ENCODE data around the gene GPR78.
"Not testable (repeated sequence)": the region's sequence is repeated elsewhere in the genome, so short reads cannot be mapped to it uniquely, and the experiment has no call there.

The GPR78 gene

DNA sequence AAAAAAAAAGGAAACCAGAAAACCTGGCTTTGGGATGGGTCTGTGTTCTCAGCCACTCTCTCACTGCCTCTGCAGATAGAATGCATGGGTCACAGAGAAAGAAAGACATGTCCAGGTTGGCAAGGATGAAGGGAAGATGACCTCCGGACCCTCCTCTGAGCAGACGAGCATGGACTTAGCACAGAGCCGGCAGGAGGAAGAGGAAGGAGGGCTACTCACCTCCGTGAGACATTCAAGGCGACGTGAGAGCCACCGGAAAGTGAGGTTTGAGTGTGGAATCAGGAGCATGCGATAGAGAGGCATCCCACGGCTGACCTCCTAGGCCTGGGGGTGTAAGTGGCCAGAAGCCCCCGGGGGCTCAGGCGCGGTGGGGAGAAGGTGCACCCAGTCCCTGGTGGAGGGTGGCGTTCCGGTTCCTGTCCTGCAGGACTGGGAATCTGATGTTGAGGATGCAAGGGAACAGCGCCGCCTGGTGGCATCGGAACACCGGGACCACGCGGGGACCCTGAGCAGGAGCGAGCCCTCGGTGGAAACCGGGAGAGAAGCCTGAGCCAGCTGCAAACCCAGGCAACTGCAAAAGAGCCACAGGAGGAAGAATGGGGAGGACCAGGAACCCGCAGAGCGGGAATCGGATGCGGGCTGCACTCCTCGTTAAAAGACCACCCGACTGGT, 44.5 kb downstream of the GPR78 start:
- not testable (repeated sequence) for H2AFZ ChIP-seq (ENCODE audit: insufficient read depth, low read length, poor library complexity); H3K18ac ChIP-seq (ENCODE audit: low read length); H3K23ac ChIP-seq (ENCODE audit: low read length); H3K79me1 ChIP-seq (ENCODE audit: low read length); H4K12ac ChIP-seq (ENCODE audit: low read depth, low read length); H4K91ac ChIP-seq (ENCODE audit: low read depth, low read length); H3K4me2 ChIP-seq (ENCODE audit: low read length); H3K14ac ChIP-seq (ENCODE audit: low read length); H2BK120ac ChIP-seq (ENCODE audit: insufficient read depth, low read length, poor library complexity); H3K4me3 ChIP-seq (ENCODE audit: low read depth, low read length); H3K27me3 ChIP-seq (ENCODE audit: insufficient read depth, low read length); H3K79me2 ChIP-seq (ENCODE audit: control insufficient read depth, insufficient read depth, low read length, poor library complexity); H3K36me3 ChIP-seq (ENCODE audit: control insufficient read depth in 1 of 2, insufficient read depth in 2 of 2, low read length in 2 of 2); H3K4me1 ChIP-seq (ENCODE audit: control insufficient read depth in 1 of 2, insufficient read depth in 2 of 2, low read length in 2 of 2); H2AK5ac ChIP-seq (ENCODE audit: low read length); H3K9me3 ChIP-seq (ENCODE audit: insufficient read depth, low read depth, low read length); DNase-seq; H4K8ac ChIP-seq (ENCODE audit: low read depth, low read length); H2BK5ac ChIP-seq (ENCODE audit: low read depth, low read length, poor library complexity); H3K4ac ChIP-seq (ENCODE audit: low read depth, low read length); H3K27ac ChIP-seq (ENCODE audit: low read depth, low read length); H3K9ac ChIP-seq (ENCODE audit: low read length); H2BK12ac ChIP-seq (ENCODE audit: low read length)
- WGBS (ENCODE audit: extremely low coverage, insufficient coverage, insufficient read length), result no CpG with 5 or more reads among the region's 29 CpGs

DNA sequence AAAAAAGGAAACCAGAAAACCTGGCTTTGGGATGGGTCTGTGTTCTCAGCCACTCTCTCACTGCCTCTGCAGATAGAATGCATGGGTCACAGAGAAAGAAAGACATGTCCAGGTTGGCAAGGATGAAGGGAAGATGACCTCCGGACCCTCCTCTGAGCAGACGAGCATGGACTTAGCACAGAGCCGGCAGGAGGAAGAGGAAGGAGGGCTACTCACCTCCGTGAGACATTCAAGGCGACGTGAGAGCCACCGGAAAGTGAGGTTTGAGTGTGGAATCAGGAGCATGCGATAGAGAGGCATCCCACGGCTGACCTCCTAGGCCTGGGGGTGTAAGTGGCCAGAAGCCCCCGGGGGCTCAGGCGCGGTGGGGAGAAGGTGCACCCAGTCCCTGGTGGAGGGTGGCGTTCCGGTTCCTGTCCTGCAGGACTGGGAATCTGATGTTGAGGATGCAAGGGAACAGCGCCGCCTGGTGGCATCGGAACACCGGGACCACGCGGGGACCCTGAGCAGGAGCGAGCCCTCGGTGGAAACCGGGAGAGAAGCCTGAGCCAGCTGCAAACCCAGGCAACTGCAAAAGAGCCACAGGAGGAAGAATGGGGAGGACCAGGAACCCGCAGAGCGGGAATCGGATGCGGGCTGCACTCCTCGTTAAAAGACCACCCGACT, 50.2 kb downstream of the GPR78 start:
- not testable (repeated sequence) for H3K18ac ChIP-seq (ENCODE audit: low read length); H4K12ac ChIP-seq (ENCODE audit: low read depth, low read length); H2BK12ac ChIP-seq (ENCODE audit: low read length); H3K79me1 ChIP-seq (ENCODE audit: low read length); H3K4ac ChIP-seq (ENCODE audit: low read depth, low read length); H2AK5ac ChIP-seq (ENCODE audit: low read length); H3K14ac ChIP-seq (ENCODE audit: low read length); H3K4me2 ChIP-seq (ENCODE audit: low read length); H3K23ac ChIP-seq (ENCODE audit: low read length); H3K9me3 ChIP-seq (ENCODE audit: insufficient read depth, low read depth, low read length); H3K4me3 ChIP-seq (ENCODE audit: low read depth, low read length); H3K36me3 ChIP-seq (ENCODE audit: control insufficient read depth in 1 of 2, insufficient read depth in 2 of 2, low read length in 2 of 2); H3K27me3 ChIP-seq (ENCODE audit: insufficient read depth, low read length); H2AFZ ChIP-seq (ENCODE audit: insufficient read depth, low read length, poor library complexity); H3K4me1 ChIP-seq (ENCODE audit: control insufficient read depth in 1 of 2, insufficient read depth in 2 of 2, low read length in 2 of 2); DNase-seq; H3K79me2 ChIP-seq (ENCODE audit: control insufficient read depth, insufficient read depth, low read length, poor library complexity); H2BK5ac ChIP-seq (ENCODE audit: low read depth, low read length, poor library complexity); H2BK120ac ChIP-seq (ENCODE audit: insufficient read depth, low read length, poor library complexity); H4K8ac ChIP-seq (ENCODE audit: low read depth, low read length); H3K27ac ChIP-seq (ENCODE audit: low read depth, low read length); H3K9ac ChIP-seq (ENCODE audit: low read length); H4K91ac ChIP-seq (ENCODE audit: low read depth, low read length)
- no CpG with 5 or more reads among the region's 29 CpGs for WGBS (ENCODE audit: extremely low coverage, insufficient coverage, insufficient read length)

DNA sequence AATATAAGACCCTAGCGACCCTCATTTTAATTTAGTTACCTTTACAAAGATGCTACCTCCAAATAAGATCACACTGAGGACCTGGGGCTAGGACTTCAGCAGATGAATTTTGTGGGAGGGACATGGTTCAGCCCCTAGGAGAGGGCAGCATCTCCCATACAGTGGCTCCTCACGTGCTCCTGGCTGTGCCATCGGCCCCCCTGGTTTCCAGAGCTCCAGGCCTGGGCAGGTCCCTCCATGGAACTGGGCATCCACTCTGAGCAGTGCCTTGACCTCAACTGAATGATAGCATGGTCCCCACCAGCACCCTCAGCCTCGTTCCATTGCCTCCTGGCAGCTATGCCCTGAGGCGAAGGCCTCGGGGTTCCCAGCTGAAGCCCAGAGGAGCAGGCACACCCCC, 51.7 kb downstream of the GPR78 start:
- no CpG with 5 or more reads among the region's 6 CpGs for WGBS (ENCODE audit: extremely low coverage, insufficient coverage, insufficient read length)
- not testable (repeated sequence) for H3K9me3 ChIP-seq (ENCODE audit: insufficient read depth, low read depth, low read length)

DNA sequence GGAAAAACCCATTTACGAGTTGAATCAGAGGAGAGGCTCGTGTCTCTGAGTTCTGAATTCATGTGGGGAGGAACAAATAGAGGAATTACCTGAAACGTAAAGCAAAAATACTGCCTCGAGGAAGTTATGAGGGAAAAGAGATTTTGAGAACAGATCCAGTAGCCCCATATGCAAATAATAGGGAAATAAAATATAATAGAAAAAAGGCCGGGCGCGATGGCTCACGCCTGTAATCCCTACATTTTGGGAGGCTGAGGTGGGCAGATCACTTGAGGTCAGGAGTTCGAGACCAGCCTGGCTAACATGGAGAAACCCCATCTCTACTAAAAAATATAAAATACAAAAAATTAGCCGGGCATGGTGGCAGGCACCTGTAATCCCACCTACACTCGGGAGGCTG, 54.6 kb downstream of the GPR78 start:
- H3K4me3 ChIP-seq (ENCODE audit: low read depth, low read length); H2AK5ac ChIP-seq (ENCODE audit: low read length); H3K27ac ChIP-seq (ENCODE audit: low read depth, low read length); H2BK5ac ChIP-seq (ENCODE audit: low read depth, low read length, poor library complexity); H3K79me2 ChIP-seq (ENCODE audit: control insufficient read depth, insufficient read depth, low read length, poor library complexity); H3K36me3 ChIP-seq (ENCODE audit: control insufficient read depth in 1 of 2, insufficient read depth in 2 of 2, low read length in 2 of 2); H3K4me2 ChIP-seq (ENCODE audit: low read length); H4K8ac ChIP-seq (ENCODE audit: low read depth, low read length); H2BK12ac ChIP-seq (ENCODE audit: low read length); H3K4me1 ChIP-seq (ENCODE audit: control insufficient read depth in 1 of 2, insufficient read depth in 2 of 2, low read length in 2 of 2); DNase-seq; H3K27me3 ChIP-seq (ENCODE audit: insufficient read depth, low read length); H3K9ac ChIP-seq (ENCODE audit: low read length); H4K91ac ChIP-seq (ENCODE audit: low read depth, low read length); H2BK120ac ChIP-seq (ENCODE audit: insufficient read depth, low read length, poor library complexity); H3K18ac ChIP-seq (ENCODE audit: low read length); H2AFZ ChIP-seq (ENCODE audit: insufficient read depth, low read length, poor library complexity); H3K79me1 ChIP-seq (ENCODE audit: low read length); H3K9me3 ChIP-seq (ENCODE audit: insufficient read depth, low read depth, low read length); H3K23ac ChIP-seq (ENCODE audit: low read length); H4K12ac ChIP-seq (ENCODE audit: low read depth, low read length); H3K14ac ChIP-seq (ENCODE audit: low read length); H3K4ac ChIP-seq (ENCODE audit: low read depth, low read length): not testable (repeated sequence)
- WGBS (ENCODE audit: extremely low coverage, insufficient coverage, insufficient read length), result no CpG with 5 or more reads among the region's 11 CpGs

More for the DNA sequence above, 51.7 kb downstream of the GPR78 start:
- H3K9ac ChIP-seq (ENCODE audit: low read length); H4K12ac ChIP-seq (ENCODE audit: low read depth, low read length); H3K23ac ChIP-seq (ENCODE audit: low read length); H4K91ac ChIP-seq (ENCODE audit: low read depth, low read length); H2AFZ ChIP-seq (ENCODE audit: insufficient read depth, low read length, poor library complexity); H3K36me3 ChIP-seq (ENCODE audit: control insufficient read depth in 1 of 2, insufficient read depth in 2 of 2, low read length in 2 of 2); H3K79me1 ChIP-seq (ENCODE audit: low read length); H3K4me2 ChIP-seq (ENCODE audit: low read length); H3K4me1 ChIP-seq (ENCODE audit: control insufficient read depth in 1 of 2, insufficient read depth in 2 of 2, low read length in 2 of 2); H2BK5ac ChIP-seq (ENCODE audit: low read depth, low read length, poor library complexity); H2BK12ac ChIP-seq (ENCODE audit: low read length); H2AK5ac ChIP-seq (ENCODE audit: low read length); H3K27ac ChIP-seq (ENCODE audit: low read depth, low read length); H3K27me3 ChIP-seq (ENCODE audit: insufficient read depth, low read length); H2BK120ac ChIP-seq (ENCODE audit: insufficient read depth, low read length, poor library complexity); H4K8ac ChIP-seq (ENCODE audit: low read depth, low read length); H3K4me3 ChIP-seq (ENCODE audit: low read depth, low read length); DNase-seq; H3K18ac ChIP-seq (ENCODE audit: low read length); H3K79me2 ChIP-seq (ENCODE audit: control insufficient read depth, insufficient read depth, low read length, poor library complexity); H3K14ac ChIP-seq (ENCODE audit: low read length); H3K4ac ChIP-seq (ENCODE audit: low read depth, low read length): not testable (repeated sequence)
